ENCODE data around the gene RNF145. TPM values are rescaled to one million over a fixed set of nuclear protein-coding genes. Genes with fewer than 3 reads are reported as not detected.

RNF145 gene, protein sequence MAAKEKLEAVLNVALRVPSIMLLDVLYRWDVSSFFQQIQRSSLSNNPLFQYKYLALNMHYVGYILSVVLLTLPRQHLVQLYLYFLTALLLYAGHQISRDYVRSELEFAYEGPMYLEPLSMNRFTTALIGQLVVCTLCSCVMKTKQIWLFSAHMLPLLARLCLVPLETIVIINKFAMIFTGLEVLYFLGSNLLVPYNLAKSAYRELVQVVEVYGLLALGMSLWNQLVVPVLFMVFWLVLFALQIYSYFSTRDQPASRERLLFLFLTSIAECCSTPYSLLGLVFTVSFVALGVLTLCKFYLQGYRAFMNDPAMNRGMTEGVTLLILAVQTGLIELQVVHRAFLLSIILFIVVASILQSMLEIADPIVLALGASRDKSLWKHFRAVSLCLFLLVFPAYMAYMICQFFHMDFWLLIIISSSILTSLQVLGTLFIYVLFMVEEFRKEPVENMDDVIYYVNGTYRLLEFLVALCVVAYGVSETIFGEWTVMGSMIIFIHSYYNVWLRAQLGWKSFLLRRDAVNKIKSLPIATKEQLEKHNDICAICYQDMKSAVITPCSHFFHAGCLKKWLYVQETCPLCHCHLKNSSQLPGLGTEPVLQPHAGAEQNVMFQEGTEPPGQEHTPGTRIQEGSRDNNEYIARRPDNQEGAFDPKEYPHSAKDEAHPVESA
- 29.7 and 36.8 TPM in 2 replicates for polyA plus RNA-seq

DNA sequence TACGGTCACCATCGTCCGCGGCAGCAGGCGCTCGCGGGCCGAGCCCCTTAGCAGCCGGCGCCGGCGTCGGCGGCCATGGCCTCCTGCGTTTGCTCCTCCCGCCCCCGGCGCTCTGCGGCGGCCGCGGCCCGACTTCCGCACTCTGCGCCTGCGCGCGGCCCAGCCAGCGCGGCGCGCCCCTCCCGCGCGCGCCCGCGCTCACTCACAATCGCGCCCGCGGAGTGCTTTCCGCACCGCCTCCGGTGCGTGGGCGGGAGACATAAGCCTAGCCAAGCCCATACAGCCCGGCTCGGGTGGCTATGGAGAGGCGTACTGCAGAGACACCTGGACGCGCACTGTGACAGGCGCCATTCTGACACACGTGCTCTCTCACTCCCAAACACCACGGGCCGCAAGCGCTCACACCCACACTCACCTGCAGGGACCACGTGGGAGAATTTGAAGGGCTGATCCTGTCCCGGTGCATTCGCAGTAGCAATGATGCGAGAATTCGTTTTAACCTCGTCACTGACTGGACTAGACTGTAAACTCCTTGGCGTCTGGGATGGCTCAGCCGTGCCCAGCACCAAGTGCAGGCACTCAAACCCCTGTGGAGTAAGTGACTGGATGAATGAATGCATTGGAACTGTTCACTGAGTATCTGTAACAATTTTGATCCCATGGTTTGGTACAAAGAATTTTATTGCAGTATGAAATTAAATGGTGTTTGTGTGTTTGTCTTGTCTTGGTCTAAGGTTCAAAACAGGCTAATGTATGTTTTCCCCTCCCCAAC, at the start of gene RNF145:
Gene RNF145 (minus strand): TSS at position 116 of the 772 bp plus-strand sequence. CDS start 5,936 bp downstream, outside the sequence.

Other genes starting within 250 kb of the RNF145 start
- 177 and 245 TPM in 2 replicates for gene EBF1, start 109.6 kb downstream of the RNF145 start, polyA plus RNA-seq
- 121 and 135 TPM in 2 replicates for gene UBLCP1, start 53.7 kb upstream of the RNF145 start, polyA plus RNA-seq
- not detected in 2 replicates for gene IL12B, start 120.9 kb upstream of the RNF145 start, polyA plus RNA-seq